Transverse colon (tissue), 4 donors: ENCODE data around the gene PNISR. TPM values are rescaled to one million over a fixed set of nuclear protein-coding genes. Genes with fewer than 3 reads are reported as not detected.

Source experiments
- DNase-seq: peaks from one replicate; pipeline ENCODE4 v3.0.0-alpha.2; 2019
- H3K27ac ChIP-seq, 4 donors: fragments of 200-600 bp; sonication (generic); 2 replicates each; pipeline ENCODE4 v1.5.1; 2016 to 2018; ENCODE audit warnings: inconsistent platforms in 4 of 4
- H3K27me3 ChIP-seq: fragments of 200-600 bp; sonication (generic); 2 replicates; pipeline ENCODE4 v1.5.1; 2017; ENCODE audit warnings: inconsistent platforms
- H3K36me3 ChIP-seq, 4 donors: fragments of 200-600 bp; sonication (generic); 2 replicates each; pipeline ENCODE4 v1.5.1; 2017 to 2019; ENCODE audit warnings: inconsistent platforms in 4 of 4
- H3K4me1 ChIP-seq, 4 donors: fragments of 200-600 bp; sonication (generic); 2 replicates each; pipeline ENCODE4 v1.5.1; 2017 to 2020; ENCODE audit warnings: inconsistent platforms in 4 of 4
- H3K4me3 ChIP-seq, 4 donors: fragments of 200-600 bp; sonication (generic); 1 replicate in 1 of 4; 2 replicates in 3 of 4; pipeline versions ENCODE4 v1.5.1 to v1.6.1; 2017 to 2019; ENCODE audit warnings: inconsistent platforms in 4 of 4
- H3K9me3 ChIP-seq, 2 donors: fragments of 200-600 bp; sonication (generic); 2 replicates each; pipeline ENCODE4 v1.5.1; 2017 to 2019; ENCODE audit warnings: inconsistent platforms in 2 of 2
- CTCF ChIP-seq, 5 experiments: fragments of 200-600 bp in 3 of 5; fragments of 450-650 bp in 2 of 5; sonication (generic) in 3 of 5; IDR thresholded peaks; 1 replicate in 2 of 5; 2 replicates in 3 of 5; pipeline ENCODE4 v1.5.1; 2016 to 2017; ENCODE audit warnings: antibody characterized with exemption in 5 of 5, inconsistent platforms in 3 of 5, mild to moderate bottlenecking in 2 of 5, moderate library complexity in 1 of 5
- EP300 ChIP-seq: sonication (generic); formaldehyde crosslinking; IDR thresholded peaks from one replicate; pipeline ENCODE4 v1.6.1; 2017; ENCODE audit warnings: antibody characterized with exemption, low read depth
- POLR2A ChIP-seq: fragments of 450-650 bp; IDR thresholded peaks from one replicate; pipeline ENCODE4 v1.6.1; 2016; ENCODE audit warnings: antibody characterized with exemption, mild to moderate bottlenecking, moderate library complexity
- POLR2AphosphoS5 ChIP-seq, 3 donors: sonication (generic); formaldehyde crosslinking; IDR thresholded peaks; one replicate each; pipeline ENCODE4 v1.6.1; 2016; ENCODE audit warnings: antibody characterized with exemption in 3 of 3
- WGBS, 2 donors: methylation state at CpG; one replicate each; pipeline ENCODE4 v1.1.5; 2018; ENCODE audit warnings: low coverage in 1 of 2; 5-methylcytosine and 5-hydroxymethylcytosine counted together
- in situ Hi-C, 4 donors: fragments of 200-750 bp; cut with MboI; loops; one replicate each; pipeline versions ENCODE4 v1.15.0 to v1.15.1; 2017; ENCODE audit warnings: low sequenced_read_pairs in 3 of 4, low pct_ligation_motif_present in 1 of 4, low pct_unique_long_range_greater_than_20kb in 1 of 4
- intact Hi-C: fragments of 100-400 bp; cut with DNase I; formaldehyde crosslinking; loops from one replicate; pipeline ENCODE4 v1.15.1; 2023; ENCODE audit warnings: low total_unique reads
- total RNA-seq, 4 donors: library from RNA; depleted of rRNA; stranded (reverse); fragments of >200 nt; gene quantifications; one replicate each; pipeline ENCODE4 v1.1.0, GENCODE V29; 2016

PNISR gene
- total RNA-seq, 4 donors from 2014 or later = 118 to 374 (median 219) TPM

- Histone ChIP-seq H3K4me3 (peak overlapping the region; percentile 12 to 74 (median 62)), H3K36me3 (no peaks in the 10 kb centered on the region), H3K9me3 (no peaks in the 10 kb centered on the region), H3K27ac (peak overlapping the region; percentile 95 to 98 (median 96)), H3K27me3 (no peaks in the 10 kb centered on the region), H3K4me1 (peaks cover 23 to 67% (median 41%) of the 10 kb centered on the region in 4 donors)
- in situ Hi-C loops (no loop called here), intact Hi-C loops (no loop called here)
- no peak for DNase-seq
- TF ChIP-seq POLR2AphosphoS5 (IDR thresholded peaks at IDR 0.05) (no peak), POLR2A (no peak), EP300 (no peak), CTCF (IDR thresholded peaks at IDR 0.05) (no peak)
- 36 to 48% methylated on average over 5 of the region's 5 CpGs for WGBS, 2 donors
Observed at GRCh38 chr6:99424022-99424421, 1.1 kb downstream of the PNISR start.

GRCh38 chr6:99422912-99423311 lies 2.2 kb downstream of the PNISR start:
- TF ChIP-seq EP300 = no peak
- no peak for TF ChIP-seq CTCF (IDR thresholded peaks at IDR 0.05)
- no peak for TF ChIP-seq POLR2AphosphoS5 (IDR thresholded peaks at IDR 0.05)
- TF ChIP-seq POLR2A = no peak
- Histone ChIP-seq H3K27me3 (no peaks in the 10 kb centered on the region), H3K27ac (no peak overlapping the region), H3K4me1 (peaks cover 23 to 75% (median 43%) of the 10 kb centered on the region in 4 donors), H3K9me3 (no peaks in the 10 kb centered on the region), H3K36me3 (no peaks in the 10 kb centered on the region), H3K4me3 (peak overlapping the region in 1 of 4 donors; percentile 74)
- 60 to 80% methylated on average over 3 to 6 of the region's 6 CpGs for WGBS, 2 donors
- no peak for DNase-seq
- in situ Hi-C loops = no loop called here
- intact Hi-C loops = no loop called here

GRCh38 chr6:99416892-99417767 lies 8.0 kb downstream of the PNISR start:
- Histone ChIP-seq H3K36me3 (peaks cover 0 to 9% (median under 1%) of the 10 kb centered on the region in 4 donors), H3K9me3 (no peaks in the 10 kb centered on the region), H3K4me1 (peaks cover 3 to 72% (median 26%) of the 10 kb centered on the region in 4 donors), H3K27me3 (no peaks in the 10 kb centered on the region), H3K4me3 (no peak overlapping the region), H3K27ac (no peak overlapping the region)
- TF ChIP-seq POLR2AphosphoS5 (IDR thresholded peaks at IDR 0.05) = no peak
- no peak for TF ChIP-seq EP300
- no peak for TF ChIP-seq CTCF (IDR thresholded peaks at IDR 0.05)
- TF ChIP-seq POLR2A = no peak
- no peak for DNase-seq
- intact Hi-C loops = no loop called here
- WGBS, 2 donors = 71 to 76% methylated on average over 9 of the region's 9 CpGs
- in situ Hi-C loops = no loop called here

GRCh38 chr6:99416226-99416625 lies 8.9 kb downstream of the PNISR start:
- H3K9me3 ChIP-seq = no peaks in the 10 kb centered on the region
- intact Hi-C loops = no loop called here
- TF ChIP-seq POLR2A (no peak), CTCF (IDR thresholded peaks at IDR 0.05) (no peak), EP300 (no peak), POLR2AphosphoS5 (IDR thresholded peaks at IDR 0.05) (no peak)
- peaks cover 0 to 18% (median 2%) of the 10 kb centered on the region in 4 donors for H3K36me3 ChIP-seq
- in situ Hi-C loops = no loop called here
- no peaks in the 10 kb centered on the region for H3K27me3 ChIP-seq
- H3K4me3 ChIP-seq = no peak overlapping the region
- H3K4me1 ChIP-seq = peaks cover 3 to 70% (median 19%) of the 10 kb centered on the region in 4 donors
- WGBS, 2 donors = 78 to 89% methylated on average over 2 of the region's 2 CpGs
- H3K27ac ChIP-seq = no peak overlapping the region
- no peak for DNase-seq
